HTERT RPE-1 (cell line): ENCODE results near the gene COL6A2.

Experiments used
- in situ Hi-C: fragments of 300-500 bp; cut with MboI; formaldehyde crosslinking; loops from 4 replicates; pipeline ENCODE4 v1.14.3; 2020; ENCODE audit warnings: low sequenced_read_pairs

The COL6A2 gene

GRCh38 chr21:46111857-46112724 lies 14.2 kb downstream of the COL6A2 start:
- in situ Hi-C loops = no loop called here

DNA sequence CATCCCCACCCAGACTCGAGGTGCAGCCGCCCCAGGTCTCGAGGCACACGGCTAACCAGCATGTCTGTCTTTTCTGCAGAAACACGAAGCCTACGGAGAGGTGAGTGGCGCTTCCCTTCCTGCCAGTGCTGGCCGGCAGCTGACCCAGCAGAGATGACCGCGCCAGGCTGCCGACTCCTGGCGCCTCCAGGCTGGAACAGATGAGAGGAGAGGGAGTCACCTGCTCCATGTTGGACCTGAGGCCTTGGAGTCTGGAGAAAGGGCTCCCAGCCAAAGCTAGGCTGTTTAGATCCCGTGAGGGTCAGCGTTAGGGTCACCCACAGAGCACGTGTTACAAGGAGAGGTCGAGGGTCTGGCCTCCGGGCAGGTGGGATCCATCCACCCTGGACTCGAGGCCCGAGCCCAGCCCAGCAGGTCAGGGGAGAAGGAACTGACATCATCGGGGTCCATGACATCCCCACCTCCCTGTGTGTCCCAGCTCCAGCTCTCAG lies 14.9 kb downstream of the COL6A2 start:
- in situ Hi-C loops = no loop called here

DNA sequence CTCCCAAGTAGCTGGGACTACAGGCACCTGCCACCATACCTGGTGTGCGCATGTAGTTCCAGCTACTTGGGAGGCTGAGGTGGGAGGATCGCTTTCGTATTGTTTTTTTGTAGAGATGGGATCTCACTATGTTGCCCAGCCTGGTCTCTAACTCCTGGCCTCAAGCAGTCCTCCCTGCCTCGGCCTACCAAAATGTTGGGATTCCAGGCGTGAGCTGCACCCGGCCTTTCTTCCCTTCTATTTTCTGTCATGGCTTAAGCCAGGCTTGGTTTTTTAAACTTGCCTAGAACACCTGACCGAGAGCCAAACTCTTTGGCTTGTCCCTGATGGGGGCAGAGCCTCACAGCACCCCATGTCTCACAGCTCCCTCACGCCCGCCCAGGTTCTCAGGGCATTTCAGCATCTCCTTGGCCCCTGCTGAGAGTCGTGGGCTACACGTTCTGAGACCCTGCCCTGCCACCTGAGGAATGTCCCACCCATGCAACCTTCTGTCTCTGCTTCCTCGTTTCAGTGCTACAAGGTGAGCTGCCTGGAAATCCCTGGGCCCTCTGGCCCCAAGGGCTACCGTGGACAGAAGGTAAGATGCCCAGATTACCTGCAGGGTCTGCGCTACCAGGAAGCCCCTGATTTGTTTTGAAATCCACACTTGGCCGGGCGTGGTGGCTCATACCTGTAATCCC lies 15.7 kb downstream of the COL6A2 start:
- in situ Hi-C loops = no loop called here

DNA sequence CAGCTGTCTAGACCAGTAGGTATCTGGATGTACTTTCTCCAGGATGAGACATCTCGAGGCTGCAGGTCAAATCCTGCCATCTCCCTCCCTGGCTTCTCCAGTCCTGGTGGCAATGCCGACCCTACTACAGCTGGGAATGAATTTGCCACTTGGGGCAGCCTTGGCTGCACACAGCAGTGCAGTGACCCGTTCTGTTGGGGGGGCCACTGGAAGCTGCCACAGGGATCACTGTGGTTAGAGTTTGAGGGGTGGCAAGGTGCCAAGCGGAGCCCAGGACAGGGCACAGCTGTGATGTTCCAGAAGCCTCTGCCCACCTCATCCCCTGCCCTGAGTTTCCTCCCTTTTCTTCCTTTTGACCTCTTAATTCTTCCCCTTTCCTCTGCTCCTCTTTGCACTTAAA lies 17.1 kb downstream of the COL6A2 start:
- in situ Hi-C loops = no loop called here

DNA sequence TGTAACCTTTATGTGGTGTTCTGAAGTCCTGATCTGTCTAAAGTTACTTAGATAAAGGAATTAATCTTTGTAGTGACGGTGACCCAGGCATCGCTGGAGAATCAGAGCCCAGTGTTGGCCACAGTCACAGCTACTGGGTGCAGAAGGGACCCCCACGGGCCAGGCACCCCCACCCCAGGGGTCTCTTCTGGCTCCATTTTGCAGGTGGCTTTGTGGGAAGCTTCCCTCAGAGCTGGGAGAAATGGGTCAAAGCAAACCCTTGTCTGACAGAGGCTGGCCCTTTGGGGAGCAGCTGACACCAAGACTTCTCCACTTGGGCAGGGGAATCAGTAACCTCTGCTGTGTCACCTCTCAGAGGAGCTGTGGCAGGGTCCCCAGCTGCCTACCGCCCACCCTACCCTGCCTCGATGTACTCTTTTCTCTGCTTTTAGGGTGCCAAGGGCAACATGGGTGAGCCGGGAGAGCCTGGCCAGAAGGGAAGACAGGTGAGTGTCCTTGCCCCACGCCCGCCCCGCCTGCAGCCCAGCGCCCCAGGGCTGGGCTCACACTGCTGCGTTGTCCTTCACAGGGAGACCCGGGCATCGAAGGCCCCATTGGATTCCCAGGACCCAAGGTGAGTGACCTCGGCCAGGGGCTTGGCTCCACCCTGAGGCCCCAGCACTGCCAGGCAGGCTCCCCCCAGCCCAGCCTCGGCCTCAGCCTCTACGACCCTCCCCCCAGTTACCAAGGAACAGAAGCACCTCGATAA lies 17.7 kb downstream of the COL6A2 start:
- in situ Hi-C loops = no loop called here

DNA sequence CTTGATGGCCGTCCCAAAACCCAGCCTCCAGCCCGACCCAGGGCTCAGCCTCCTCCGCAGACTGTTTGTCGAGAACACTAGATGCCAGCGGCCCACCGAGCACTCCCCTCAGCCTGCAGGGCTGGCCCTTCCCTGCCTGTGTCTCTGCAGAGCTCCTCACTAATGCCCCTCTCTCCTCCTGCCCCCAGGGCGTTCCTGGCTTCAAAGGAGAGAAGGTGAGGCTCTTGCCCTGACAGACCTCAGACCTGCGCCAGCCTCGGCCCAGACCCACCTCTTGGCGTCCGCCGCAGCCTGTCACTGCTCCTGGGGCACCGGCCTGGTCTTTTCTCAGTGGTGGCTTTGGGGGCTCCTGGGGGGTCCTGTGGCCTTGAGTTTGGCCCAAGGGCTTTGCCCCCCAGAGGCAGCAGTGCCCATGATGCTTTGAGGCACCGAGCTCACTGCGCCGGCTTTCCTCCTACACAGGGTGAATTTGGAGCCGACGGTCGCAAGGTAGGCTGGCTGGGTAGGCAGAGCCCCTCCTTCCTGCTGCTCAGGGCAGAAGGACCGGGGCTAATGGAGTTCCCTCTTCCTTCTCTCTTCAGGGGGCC lies 18.4 kb downstream of the COL6A2 start:
- in situ Hi-C loops = no loop called here

DNA sequence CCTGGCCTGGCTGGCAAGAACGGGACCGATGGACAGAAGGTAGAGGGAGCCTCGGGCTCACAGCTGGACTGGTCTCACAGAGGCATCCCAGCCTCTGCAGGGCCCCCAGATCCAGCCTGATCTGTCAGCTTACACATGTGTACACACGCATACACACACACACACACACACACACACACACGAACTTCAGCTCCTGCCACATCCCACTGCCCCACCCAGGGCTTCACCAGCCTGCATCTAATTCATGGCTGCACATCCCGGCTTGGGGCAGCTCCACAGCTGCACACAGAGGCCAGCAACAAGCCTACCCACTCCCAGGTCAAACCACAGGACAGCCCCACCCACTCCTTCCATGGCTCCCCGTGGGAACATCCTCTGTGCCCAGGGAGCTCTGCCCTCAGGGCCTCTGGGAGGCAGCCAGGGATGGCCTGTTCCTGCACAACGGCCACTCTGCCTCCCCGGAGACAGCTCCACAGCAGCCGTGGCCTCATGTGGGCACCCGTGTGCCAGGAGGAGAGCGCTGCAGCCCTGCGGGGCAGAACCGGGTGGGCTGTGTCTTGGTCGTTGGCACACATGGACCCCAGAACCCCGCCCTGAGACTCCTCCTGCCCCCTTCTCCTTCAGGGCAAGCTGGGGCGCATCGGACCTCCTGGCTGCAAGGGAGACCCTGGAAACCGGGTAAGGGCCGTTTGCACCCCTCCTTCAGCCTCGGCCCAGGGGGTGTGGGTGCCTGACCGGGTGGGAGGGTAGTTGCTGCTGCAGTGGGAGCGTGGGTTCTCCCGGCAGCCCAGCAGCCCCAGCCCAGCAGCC lies 19.1 kb downstream of the COL6A2 start:
- in situ Hi-C loops = no loop called here

- in situ Hi-C loops = no loop called here
These were observed 19.8 kb downstream of the COL6A2 start for GRCh38 chr21:46117586-46118315.

DNA sequence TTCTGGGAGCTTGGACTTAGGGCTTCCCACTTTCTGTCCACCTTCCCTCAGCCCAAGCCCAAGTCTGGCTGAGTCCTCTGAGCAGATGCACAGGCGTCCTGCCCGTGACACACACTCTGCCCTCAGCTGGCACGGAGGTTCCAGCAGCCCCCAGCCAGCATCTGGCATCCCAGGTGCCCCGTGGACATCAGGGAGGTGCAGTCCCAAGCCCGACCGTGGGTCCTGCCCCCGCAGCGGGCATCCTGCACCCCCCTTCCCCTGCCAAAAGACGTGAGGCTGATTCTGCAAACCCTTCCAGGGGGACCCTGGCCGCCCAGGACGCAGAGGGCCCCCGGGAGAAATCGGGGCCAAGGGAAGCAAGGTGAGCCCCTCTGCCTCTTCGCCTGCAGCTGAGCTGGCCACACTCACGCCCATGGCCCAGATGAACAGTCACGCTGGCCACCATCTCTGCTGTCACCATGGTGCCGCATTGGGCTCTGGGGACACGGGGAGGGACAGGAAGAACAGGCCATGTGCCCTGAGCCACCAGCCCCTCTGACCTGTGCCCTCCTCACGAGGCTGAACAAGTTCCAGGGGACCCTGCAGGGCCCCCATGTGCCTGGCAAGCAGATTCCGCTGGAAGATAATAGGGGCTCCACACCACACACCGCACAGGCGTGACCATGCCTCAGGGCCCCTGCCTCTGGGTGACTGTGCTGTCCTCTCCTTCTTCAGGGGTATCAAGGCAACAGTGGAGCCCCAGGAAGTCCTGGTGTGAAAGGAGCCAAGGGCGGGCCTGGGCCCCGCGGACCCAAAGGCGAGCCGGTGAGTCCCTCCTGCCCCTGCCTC lies 20.6 kb downstream of the COL6A2 start:
- in situ Hi-C loops = no loop called here

GRCh38 chr21:46119144-46119636 lies 21.3 kb downstream of the COL6A2 start:
- in situ Hi-C loops = no loop called here

DNA sequence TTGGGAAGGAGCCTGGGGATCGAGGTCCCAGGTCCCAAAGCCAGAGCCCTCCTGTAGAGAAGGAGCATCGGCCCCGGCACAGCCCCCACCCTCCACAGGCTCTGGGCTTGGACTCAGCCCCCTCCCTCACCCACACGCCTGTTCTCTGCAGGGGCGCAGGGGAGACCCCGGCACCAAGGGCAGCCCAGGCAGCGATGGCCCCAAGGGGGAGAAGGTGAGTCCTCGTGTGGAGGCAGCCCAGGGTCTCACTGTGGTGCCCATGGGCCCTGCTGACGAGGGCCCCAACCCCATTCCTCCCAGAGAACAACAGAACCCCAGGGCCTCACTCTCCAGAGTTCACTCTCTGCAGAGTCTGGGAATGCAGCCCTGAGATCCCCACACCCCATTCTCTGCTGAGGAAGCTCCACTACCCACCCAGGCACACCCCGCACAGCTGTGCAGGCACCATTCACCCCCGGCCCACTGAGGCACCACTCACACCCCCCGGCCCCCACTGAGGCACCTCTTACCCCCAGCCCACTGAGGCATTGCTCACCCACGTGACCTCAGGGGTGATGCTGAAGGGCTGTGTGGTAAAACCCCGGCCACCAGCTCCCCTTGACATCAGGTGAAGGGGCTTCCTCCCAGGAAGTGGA lies 21.8 kb downstream of the COL6A2 start:
- in situ Hi-C loops = no loop called here

GRCh38 chr21:46120301-46121285 lies 22.7 kb downstream of the COL6A2 start:
- in situ Hi-C loops = no loop called here

- in situ Hi-C loops = no loop called here
These were observed 23.6 kb downstream of the COL6A2 start for GRCh38 chr21:46121286-46122221.

GRCh38 chr21:46122237-46122671 lies 24.3 kb downstream of the COL6A2 start:
- in situ Hi-C loops = no loop called here

DNA sequence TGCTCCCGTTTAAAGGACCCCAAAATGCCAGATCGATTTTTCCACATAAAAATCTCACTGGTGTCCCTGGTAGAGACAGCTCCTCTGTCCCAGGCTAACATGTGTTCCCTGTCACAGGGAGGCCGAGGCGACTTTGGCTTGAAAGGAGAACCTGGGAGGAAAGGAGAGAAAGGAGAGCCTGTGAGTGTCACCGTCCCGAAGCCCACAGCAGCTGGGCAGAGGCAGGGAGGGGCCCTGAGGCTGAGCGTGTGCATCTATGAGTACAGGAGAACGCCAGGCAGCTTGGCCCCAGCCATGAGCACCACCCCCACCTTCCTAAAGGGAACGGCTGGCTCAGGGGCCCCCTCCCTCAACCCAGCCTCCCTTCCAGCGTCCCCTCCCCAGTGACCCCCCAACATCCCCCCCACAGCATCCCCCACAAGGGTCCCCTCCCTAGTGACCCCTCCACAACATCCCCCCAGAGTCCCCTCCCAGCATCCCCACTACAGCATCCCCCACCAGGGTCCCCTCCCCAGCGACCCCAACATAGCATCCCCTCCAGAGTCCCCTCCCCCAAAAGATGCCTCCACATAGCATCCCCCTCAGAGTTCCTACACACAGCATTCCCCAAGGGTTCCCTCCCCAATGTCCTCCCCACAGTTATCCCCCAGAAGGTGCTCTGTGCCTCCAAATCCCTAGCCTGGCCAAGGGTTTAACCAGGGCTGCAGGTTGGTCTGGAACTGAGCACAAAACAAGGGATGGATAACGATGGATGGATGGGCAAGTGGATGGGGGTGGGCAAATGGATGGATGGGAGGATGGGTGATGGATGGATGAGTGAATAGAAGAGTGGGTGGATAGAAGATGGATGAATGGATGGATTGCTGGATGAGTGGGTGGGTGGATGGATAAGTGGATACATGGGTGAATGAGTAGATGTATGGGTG lies 25.1 kb downstream of the COL6A2 start:
- in situ Hi-C loops = no loop called here
